Activated naive CD4-positive, alpha-beta T cell (primary cell): Measurements from ENCODE around the gene NEK10.

Source experiments
- DNase-seq, 4 experiments: peaks; one replicate each; lab custom pipeline; 2025; lab: John Stamatoyannopoulos, UW

The NEK10 gene

DNA sequence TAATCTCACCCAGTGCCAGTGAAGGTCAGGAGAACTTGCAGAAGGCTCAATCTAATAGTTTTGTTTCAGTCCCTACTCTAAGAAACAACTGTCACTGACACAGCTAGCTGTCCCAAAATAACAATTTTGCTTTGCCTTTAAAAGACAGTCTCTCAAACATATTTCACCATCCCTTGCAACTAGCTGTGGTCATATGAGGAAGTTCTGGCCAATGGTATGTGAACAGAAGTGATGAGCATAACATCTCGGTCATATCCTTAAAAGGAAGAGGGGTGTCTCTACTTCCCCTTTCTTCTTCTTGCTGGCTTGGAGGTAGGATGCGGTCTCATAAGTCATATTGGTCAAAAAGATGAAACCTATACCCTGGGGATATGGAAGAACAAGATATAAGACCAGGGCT is 198.1 kb downstream of the NEK10 start:
- DNase-seq = no peak

DNA sequence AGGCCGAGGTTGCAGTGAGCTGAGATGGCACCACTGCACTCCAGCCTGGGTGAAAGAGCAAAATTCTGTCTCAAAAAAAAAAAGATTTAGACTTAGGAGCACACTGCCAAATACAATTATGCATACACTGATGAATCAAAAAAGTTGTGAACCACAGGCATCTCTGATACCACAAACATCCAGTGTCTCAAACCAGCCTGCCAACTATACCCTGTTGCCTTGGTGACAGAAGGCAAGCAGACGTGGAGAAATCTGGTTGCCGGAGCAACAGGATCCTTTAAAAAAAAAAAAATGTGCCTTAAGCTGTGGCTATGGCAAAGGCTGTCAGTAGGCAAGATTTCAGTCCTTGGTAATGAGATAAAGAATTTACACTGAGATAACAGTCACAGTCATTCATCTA is 202.3 kb downstream of the NEK10 start:
- DNase-seq = no peak

DNA sequence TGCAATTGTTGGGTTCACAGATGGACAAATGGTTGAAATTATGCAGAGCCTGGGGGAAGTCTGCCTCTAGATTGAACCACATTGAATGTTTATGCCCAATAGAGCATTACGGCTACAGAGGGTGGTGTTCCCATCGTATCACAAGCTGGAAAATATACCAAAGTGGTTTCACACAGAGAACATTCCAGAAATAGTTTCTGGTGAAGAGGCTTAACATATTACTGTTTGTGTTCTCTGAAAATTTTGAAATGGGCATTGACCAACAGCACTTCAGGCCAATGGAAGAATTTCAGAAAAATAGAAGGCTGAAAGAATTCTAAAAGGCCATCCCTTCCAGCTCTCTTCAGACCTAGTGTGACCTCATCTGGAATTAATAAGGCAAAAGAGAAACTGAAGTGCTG is 203.9 kb downstream of the NEK10 start:
- no peak for DNase-seq

DNA sequence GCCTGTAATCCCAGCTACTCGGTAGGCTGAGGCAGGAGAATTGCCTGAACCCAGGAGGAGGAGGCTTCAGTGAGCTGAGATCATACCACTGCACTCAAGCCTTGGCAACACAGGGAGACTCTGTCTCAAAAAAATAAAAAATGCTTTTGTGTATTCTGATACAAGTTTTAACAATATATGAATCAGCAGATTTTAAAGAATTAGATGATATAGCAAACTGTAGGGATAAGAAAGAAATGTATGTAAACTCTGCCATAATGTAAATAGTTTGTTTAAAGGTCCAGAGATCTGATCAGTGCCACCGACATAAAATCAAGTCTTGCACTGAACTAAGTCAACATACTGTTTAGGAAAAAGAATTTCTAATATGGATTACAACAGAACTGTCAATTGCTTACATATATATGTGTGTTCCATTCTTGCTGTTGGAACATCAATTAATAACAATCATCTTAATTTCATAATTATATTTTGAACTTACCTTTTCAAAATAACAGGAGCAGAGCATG is 208.3 kb downstream of the NEK10 start:
- DNase-seq = no peak

DNA sequence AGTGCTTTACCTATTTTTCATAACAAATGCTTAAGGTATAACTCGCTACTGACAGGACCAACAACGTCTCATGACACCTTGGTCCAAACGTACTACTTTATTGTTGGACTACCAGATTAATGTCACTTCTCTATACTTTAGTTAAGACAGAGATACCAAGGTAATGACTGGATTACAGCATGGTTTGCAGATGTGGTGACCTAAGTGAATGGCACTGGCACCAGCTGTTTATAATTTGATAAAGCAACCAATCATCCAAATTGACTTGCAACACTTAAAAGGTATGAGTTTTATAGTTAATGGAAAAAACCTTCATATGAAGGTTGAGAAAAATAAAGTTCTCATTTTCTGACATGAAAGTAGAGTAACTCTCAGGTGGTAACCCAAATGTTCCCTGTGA is 209.0 kb downstream of the NEK10 start:
- DNase-seq = no peak

DNA sequence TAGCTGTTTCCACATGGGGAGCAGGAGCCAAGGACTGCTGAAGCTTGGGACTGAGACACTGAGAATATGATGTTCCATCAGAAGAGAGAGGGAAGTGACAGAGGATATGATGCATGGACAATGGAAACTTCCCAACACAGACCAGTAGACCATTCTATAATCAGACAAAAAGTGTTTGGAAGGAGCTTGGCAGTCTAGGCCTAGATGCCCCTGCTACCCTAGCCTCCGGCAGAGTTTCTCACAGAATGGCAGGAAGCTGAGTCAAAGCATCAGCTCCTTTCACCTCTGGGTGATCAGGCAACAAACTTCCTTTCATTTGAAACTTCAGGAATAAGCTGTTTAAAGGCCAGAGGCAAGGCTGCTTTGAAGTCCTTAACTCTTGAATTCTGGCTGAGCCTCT is 222.0 kb downstream of the NEK10 start:
- DNase-seq = no peak

DNA sequence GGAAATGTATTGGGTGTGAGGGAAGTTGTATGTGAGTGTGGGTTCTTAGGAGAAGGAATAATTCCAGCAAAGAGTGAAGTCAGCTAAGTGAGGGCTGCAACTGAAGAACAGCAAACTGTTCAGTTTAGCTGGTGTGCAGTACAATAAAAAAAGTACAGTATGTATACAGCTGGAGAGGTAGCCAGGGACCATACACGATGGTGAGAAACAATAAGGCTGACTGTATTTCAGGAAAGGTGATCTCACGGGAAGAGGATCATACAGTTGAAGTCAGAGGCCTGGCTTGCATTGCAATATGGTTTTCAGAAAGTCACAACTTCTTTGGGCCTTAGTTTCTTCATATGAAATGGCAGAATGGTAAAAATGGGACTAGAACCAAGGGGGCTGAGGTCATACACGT is 222.4 kb downstream of the NEK10 start:
- DNase-seq = no peak

DNA sequence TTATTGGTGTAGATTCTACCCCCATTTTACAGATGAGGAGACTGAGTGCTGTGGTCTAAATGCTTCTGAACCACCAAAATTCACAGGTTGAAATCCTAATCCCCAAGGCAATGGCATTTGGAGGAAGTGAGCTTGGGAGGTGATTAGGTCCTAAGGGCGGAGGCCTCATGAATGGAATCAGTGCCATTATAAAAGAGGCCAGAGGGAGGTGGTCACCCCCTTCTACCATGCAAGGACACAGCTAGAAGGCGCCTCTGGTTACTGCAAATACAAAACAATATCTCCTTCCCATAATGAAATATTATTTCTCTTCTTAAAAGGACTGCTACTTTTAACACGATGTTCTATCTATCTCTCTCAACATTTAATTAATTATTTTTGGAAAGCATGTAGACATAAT is 223.5 kb downstream of the NEK10 start:
- no peak for DNase-seq

DNA sequence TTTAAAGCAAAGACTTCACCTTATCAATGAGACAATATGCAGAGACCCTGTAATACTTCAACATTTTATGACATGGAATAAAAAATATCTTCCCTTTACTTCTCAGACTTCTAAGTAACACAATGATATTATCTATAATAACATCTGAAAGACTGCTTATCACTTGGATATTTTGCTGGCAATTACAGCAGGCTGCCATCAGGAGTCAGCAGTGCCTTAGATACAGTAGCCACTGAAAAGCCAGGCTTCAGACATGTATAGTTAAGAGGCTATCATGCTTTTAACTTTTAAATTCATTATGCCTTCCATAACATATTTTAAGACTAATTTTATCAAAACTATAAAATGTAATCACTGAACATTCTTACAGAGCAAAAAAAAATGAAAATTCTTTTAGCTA is 227.5 kb downstream of the NEK10 start:
- no peak for DNase-seq

DNA sequence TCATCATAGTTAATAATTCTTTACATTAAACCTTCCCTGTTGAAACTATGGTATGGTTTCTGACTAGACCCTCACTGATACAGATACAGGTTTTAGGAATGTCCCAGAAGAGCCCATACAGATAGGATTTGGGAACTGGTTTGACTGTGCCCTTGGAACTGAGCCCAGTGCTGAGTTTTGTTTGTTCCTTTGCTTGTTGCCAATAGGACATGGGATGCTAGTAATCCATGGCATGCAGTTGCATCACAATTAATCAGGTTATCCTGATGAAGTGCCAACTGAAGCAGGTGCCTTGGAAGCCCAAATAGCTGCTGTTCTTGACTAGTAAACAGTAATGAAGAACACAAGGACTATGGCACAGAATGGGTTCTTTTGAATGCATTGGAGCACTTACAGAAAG is 230.6 kb downstream of the NEK10 start:
- no peak for DNase-seq

DNA sequence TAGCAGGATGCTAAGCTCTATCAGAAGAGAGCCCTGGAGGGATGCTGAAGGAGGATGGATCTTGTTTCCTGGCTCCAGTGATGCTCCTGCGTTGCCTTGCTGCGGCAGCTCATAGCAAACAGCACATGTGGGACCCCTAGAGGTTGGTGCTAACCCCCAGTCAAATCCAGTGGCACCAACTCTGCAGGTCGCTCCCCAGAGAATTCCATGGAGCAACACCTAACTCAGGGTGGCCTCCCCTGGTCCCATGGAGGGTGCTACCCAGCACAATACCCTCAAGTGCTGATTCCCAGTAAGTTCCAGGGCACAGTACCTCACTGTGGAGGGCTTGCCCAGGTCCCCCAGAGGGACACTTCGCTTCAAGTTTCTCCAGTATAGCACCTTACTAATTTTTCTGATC is 231.2 kb downstream of the NEK10 start:
- DNase-seq = no peak

DNA sequence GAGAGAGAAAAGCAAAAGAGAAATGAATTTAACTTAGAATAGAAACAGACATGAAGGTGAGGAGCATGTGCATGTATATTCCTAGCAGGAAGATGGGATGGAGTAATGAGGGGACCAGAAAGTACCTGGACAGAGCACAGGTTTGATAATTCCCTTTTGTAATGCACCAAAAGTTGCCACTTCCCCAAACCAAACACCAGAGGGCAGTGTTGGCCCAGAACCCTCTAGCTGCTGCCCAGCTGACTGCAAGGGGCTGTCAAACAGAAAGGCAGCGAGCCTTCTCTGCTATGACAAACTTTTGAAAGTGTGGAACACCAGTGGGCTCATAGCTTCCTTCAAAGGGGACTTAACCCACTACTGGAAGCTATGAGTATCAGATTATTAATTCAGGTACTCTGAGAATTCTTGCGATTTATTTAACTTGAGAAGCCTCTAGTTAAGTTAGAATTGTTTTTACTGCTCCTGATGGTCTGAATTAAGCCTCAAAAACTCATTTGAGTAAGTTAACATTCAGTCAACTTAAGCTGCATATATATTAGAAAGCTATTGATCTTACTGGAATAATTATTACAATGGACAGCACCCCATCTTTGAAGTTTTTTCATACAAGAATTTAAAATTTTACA is 234.9 kb downstream of the NEK10 start:
- DNase-seq = peak; percentile 4 to 35 (median 17)

DNA sequence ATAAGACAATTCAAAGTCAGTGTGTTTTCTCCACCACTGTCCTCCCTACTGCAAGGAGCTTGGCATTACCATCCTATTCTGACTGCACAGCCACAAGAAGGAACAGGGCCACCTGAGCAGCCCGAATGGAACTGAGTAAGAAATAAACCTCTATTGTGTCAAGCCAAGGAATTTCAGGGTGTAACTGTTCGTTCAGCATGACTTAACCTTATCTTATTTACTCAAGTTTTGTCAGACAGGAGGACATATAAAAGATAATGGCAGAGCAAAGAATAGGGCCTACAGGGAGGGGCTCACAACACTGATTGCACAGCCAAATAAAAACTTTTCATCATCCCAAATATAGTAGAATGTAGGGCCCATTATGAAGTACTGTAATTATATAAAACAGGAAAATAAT is 236.1 kb downstream of the NEK10 start:
- DNase-seq = no peak

DNA sequence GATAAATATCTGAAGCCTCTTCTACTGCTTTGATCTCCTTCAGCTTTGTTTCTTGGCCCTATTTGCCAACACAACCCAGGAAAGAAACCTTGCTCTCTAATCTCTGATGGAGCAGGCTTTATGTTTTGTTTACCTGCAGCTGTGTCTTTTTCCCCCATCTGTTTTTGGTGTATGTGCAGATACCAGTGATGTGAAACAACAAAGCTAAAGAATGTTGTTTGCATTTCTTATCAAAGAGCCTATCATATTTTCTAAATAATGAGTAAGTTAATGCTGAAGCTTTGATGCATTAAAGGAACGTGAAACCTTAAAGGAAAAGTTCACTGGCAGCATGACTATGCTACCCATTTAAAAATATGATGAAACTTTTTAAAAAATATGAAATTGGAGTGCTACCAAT is 238.4 kb downstream of the NEK10 start:
- DNase-seq = no peak

DNA sequence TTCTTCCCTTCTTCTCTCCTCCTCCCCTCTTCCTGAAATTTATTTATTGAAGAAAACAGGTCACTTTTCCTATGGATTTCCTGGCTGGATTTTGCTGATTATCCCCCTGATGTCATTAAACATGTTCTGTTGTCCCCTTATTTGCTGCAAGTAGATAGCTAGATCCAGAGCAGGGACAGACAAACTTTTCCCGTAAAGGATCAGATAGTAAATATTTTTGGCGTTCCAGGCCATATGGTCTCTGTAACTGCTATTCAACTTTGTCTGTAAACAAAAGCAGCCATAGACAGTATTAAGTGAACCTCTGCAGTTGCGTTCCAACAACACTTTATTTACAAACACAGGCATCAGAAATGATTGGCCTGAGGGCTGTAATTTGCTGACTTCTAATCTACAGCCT is 241.3 kb downstream of the NEK10 start:
- no peak for DNase-seq

DNA sequence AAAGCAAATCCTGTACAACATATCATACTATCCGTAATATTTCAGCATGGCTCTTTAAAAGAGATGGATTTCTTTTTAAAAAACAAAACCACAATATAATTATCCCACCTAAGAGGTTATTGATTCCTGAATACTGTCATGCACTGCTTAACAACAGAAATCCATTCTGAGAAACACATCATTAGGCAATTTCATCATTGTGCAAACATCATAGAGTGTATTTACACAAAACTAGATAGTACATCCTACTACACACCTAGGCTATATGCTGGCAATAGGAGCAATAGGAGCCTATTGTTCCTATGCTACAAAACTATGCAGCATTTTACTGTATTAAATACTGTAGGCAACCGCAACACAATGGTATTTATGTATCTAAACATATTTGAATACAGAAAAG is 242.0 kb downstream of the NEK10 start:
- no peak for DNase-seq

DNA sequence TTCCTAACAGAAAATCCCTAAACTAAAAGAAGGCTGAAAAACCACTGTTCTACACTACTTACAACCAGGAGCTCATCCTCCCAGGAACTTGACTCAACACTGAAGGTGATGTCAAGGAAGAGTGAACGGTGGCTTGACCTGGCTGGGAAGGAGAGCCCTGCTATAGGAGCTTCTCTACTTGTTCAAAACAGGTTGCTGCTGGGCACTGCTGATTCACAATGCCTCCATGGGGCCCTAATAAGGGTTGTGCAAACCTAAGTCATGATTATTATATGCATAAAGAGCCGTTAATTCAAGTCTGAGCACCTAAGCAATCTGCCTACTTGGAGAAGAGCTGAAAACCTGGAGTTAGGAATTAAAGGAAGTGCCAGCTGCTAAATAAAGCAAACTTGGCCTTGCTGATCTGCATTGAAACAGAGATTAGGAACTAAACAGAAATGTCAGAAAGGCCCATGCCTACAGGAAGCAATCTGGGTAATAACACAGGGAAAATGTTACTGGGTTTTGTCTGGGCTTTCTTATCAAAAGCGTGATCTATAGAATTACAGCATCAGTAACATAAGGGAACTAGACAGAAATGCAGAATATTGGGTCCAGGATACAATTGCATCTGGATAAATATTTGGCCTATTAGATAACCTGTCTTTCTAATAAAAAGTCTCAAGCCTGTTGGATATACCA is 243.2 kb downstream of the NEK10 start:
- no peak for DNase-seq

DNA sequence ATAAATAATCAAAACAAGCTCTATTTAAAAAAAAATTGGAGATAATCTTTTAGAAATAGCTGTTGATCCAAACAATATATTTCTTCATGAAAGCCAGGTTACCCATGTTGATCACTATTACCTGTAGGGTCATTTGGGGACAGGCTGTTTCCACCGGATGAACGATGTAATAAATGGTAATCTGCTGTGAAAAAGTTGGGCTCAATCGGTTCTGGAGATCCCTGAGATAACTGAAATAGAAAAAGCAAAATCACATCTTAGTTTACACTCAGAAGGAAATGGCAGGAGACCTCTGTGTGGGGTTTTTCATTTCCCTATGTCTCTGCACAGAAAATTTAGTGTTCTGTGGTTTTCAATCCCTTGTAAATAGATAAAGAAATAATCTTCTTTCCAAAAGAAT is 249.5 kb downstream of the NEK10 start:
- DNase-seq = no peak

DNA sequence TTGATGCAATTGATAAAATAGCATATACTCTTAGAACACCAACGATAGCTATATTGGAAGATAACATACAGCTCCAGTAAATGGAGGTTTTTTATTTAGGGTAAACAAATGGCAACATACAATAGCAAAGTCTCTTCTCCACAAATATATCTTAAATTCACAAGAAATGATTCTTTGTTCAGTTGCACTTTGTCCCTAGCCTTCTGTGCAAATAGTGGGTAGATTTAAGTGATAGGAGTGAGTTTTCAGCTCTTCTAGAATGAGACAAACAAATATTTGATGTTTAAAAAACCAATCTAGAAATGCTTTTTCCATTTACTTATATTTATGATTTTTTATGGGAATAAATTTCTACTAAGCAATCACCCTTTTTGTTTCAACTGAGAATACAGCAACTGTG is 253.8 kb downstream of the NEK10 start:
- no peak for DNase-seq

DNA sequence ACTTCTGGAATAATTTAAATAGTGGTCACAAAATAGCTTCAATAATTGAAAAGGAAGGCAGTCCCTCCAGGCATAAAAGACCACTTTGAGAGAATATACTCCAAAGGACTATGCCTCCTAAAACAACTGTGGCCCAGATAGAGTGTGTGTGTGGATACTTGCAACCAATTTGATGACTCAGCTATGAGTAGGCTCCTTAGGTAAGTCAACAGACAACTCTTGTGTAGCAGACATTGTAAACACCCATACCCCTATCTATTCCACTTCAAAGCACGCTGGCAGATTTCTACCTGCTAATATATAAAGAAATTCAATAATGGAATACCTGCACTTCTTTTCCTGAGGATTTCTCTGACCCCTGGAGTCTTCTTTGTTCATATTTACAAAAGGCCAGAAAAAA is 254.5 kb downstream of the NEK10 start:
- DNase-seq = no peak

DNA sequence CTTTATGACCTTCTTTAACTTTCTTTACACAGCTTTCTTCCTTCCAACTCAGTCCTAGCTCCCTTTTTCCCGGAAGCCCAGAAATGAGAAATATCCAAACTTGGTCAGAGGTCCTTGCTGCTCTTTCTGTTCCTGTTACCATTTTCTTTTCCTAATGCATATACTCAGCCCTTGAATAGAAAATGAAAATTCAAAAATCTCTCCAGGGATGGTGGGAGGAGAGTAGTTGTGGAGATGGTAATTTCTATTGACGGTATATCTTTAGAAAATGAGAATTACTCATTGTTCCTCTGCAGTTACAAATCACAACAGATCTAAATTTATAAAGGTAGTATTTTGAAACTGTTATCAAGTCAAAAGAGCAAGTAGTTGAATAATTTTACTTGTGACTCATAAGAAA is 255.1 kb downstream of the NEK10 start:
- no peak for DNase-seq

DNA sequence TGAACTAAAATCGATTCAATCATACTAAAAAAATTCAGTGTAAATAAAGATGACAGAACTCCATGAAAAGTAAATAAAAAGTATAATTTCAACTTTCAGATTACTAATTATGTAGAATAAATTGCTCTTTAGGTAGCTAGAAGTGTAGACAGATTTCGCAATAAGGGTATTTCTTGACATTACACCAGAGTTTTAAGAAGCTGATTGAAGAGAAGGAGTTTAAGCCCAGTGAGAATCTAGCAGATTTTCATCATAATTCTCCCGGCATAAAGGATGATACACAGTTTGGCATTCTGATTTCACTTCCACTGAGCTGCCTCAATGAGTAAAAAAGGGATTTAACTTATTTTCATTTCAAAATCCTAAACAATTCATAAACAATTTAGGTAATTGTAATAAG is 259.2 kb downstream of the NEK10 start:
- DNase-seq = no peak

DNA sequence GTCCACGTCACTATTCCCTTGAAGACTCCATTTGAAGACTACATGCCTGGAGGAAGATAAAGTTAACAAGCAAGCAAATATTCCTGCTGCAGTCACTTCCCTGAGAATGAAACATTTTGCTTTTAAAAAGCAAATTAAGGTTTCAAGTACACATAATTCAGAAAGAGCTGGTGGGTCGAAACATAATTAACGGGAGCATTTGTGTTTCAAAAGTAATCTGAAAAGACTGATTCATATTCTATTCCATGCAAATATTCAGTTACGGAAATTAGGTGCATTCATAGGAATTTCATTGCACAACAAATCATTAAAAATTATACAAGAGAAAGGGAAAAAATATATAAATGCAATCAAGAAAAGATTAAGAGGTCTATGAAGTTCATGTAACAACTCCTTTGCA is 260.9 kb downstream of the NEK10 start:
- no peak for DNase-seq

DNA sequence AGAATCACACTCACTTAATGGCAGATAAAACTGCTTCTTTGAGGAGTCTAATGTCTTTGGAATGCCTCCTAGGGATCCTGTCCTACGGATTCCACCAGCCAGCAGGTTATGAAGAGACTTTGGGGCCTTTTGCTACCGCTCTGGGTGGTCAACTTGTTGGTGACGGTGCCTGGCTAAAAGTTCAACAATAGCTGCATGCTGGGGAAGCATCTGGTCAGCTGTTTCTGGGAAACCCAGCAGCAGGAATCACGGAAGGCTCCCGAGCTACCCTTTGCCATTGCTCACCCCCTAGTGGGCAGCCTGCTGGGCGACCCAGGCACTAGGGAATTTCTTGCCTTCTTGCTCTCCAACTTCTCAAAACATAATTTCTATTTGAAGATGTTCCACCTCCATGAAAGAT is 263.3 kb downstream of the NEK10 start:
- DNase-seq = no peak
